IgD-negative memory B cell (primary cell): Measurements from ENCODE around the gene F13A1. TPM values are rescaled to one million over a fixed set of nuclear protein-coding genes. Genes with fewer than 3 reads are reported as not detected.

Source experiments
- H3K27ac Mint-ChIP-seq, 3 donors: one replicate each; pipeline ENCODE4 v1.8.0; 2020 to 2022; ENCODE audit warnings: mild to moderate bottlenecking in 3 of 3, mixed read lengths in 3 of 3, moderate library complexity in 1 of 3
- H3K27me3 Mint-ChIP-seq: one replicate; pipeline ENCODE4 v1.8.0; 2021; ENCODE audit warnings: mixed read lengths
- H3K36me3 Mint-ChIP-seq: one replicate; pipeline ENCODE4 v1.8.0; 2020; ENCODE audit warnings: mild to moderate bottlenecking, mixed read lengths
- H3K4me1 Mint-ChIP-seq, 3 donors: one replicate each; pipeline ENCODE4 v1.8.0; 2020 to 2022; ENCODE audit warnings: mixed read lengths in 3 of 3, mild to moderate bottlenecking in 1 of 3
- H3K4me3 Mint-ChIP-seq, 4 donors: one replicate each; pipeline ENCODE4 v1.8.0; 2020 to 2022; ENCODE audit warnings: mild to moderate bottlenecking in 4 of 4, mixed read lengths in 4 of 4, moderate library complexity in 3 of 4
- H3K9me3 Mint-ChIP-seq, 3 donors: one replicate each; pipeline ENCODE4 v1.8.0; 2020 to 2021; ENCODE audit warnings: mixed read lengths in 3 of 3, mild to moderate bottlenecking in 1 of 3
- polyA plus RNA-seq: library from polyadenylated mRNA; unstranded; fragments of 300-500 nt; fragmentation: Illumina TruSeq; gene quantifications from one replicate; pipeline ENCODE4 v1.2.3, GENCODE V29; 2021

Gene F13A1
- 3.7 TPM for polyA plus RNA-seq

GRCh38 chr6:6319952-6320811, at the start of gene F13A1:
TSS of gene F13A1 (minus strand) at chr6:6320662. CDS start at chr6:6318664, 1,998 bp downstream.
- Mint-ChIP-seq H3K4me1 (peaks cover 4 to 7% (median 5%) of the 10 kb centered on the region in 3 donors), H3K27me3 (peaks cover 50% of the 10 kb centered on the region), H3K36me3 (no peaks in the 10 kb centered on the region), H3K4me3 (peak within 1 kb of the TSS in 2 of 4 donors; percentile 42 to 67), H3K9me3 (peaks cover 0 to 2% (median 0%) of the 10 kb centered on the region in 3 donors), H3K27ac (peak within 1 kb of the TSS in 1 of 3 donors; percentile 54)

DNA sequence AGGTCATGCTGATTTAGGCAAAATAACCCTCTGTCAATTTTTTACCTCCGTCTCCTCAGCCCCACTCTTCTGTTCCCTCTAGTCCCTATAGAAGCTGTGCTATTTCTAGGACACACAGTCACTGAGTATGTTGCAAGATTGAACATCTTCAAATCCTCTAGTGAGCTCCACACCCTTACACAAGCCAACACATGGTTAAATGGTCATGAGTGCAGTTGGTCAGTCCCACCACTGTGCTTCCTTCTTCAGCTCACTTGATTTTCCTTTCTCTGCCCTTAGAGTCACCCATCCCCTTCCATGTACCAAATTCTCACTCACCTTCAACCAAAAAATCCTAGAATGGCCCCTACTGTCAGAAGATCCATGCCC, 48.2 kb upstream of the F13A1 start:
- peaks cover 0 to 18% (median 2%) of the 10 kb centered on the region in 3 donors for H3K9me3 Mint-ChIP-seq
- H3K27me3 Mint-ChIP-seq, result no peaks in the 10 kb centered on the region
- H3K4me3 Mint-ChIP-seq, result no peak overlapping the region
- H3K4me1 Mint-ChIP-seq, result peaks cover 0 to 2% (median 0%) of the 10 kb centered on the region in 3 donors
- H3K36me3 Mint-ChIP-seq, result peaks cover 16% of the 10 kb centered on the region
- no peak overlapping the region for H3K27ac Mint-ChIP-seq

DNA sequence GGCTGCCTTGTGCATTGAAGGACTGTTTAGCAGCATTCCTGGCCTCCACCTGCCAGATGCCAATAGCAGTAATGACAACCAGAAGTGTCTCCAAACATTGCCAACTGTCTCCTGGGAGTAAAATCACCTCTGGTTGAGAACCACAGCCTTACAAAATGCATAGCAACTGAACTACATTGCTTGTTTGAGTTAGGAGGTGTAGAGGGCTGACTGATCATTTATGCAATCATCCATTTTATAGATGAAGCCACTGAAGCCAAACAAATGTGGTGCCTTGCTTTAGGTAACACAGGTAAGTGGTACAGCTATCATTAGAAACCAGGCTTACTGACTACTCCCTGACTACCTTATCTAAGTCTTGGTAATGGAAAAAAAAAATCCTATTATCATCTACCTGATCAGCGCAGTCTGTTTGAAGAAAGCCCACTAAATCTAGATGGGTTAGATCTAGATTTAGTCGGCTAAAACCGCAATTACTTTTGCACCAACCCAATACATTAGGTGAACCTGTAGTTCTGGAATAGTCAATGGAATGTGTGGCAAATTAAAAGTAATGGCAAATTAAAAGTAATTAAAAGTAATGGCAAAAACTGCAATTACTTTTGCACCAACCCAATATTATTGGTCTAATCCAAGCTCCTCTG, 47.7 kb upstream of the F13A1 start:
- H3K4me1 Mint-ChIP-seq, result peaks cover 0 to 2% (median 0%) of the 10 kb centered on the region in 3 donors
- H3K4me3 Mint-ChIP-seq, result no peak overlapping the region
- peaks cover 0 to 15% (median 0%) of the 10 kb centered on the region in 3 donors for H3K9me3 Mint-ChIP-seq
- H3K27ac Mint-ChIP-seq, result no peak overlapping the region
- H3K36me3 Mint-ChIP-seq, result peaks cover 16% of the 10 kb centered on the region
- H3K27me3 Mint-ChIP-seq, result no peaks in the 10 kb centered on the region

DNA sequence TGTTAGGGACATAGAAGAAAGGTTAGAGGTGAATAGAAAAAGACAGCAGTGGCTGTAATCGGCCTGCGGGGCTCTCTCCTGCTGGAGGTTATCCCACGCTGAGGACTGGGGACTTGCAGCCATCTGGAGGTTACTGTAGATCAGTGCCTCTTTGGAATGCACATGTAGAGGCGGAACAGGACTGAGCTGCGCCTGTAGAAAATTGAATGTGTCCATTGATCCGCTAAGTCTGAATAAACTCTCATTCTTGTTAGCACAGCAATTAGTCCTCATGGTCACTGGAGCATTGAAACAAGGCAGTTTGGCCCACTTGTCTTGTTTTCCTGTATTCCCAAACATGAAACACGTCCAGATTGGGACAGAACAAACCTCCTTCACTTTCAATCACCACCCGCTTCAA, 46.3 kb upstream of the F13A1 start:
- peaks cover 16% of the 10 kb centered on the region for H3K36me3 Mint-ChIP-seq
- H3K9me3 Mint-ChIP-seq, result peaks cover 0 to 5% (median 0%) of the 10 kb centered on the region in 3 donors
- no peak overlapping the region for H3K4me3 Mint-ChIP-seq
- H3K4me1 Mint-ChIP-seq, result peaks cover 0 to 2% (median 0%) of the 10 kb centered on the region in 3 donors
- no peak overlapping the region for H3K27ac Mint-ChIP-seq
- no peaks in the 10 kb centered on the region for H3K27me3 Mint-ChIP-seq

GRCh38 chr6:6365242-6365641, 44.8 kb upstream of the F13A1 start:
- H3K27me3 Mint-ChIP-seq, result no peaks in the 10 kb centered on the region
- H3K4me3 Mint-ChIP-seq, result no peak overlapping the region
- H3K36me3 Mint-ChIP-seq, result peaks cover 12% of the 10 kb centered on the region
- H3K4me1 Mint-ChIP-seq, result peaks cover 0 to 2% (median 0%) of the 10 kb centered on the region in 3 donors
- H3K27ac Mint-ChIP-seq, result no peak overlapping the region
- no peaks in the 10 kb centered on the region for H3K9me3 Mint-ChIP-seq

GRCh38 chr6:6362056-6362840, 41.8 kb upstream of the F13A1 start:
- H3K36me3 Mint-ChIP-seq, result peaks cover 5% of the 10 kb centered on the region
- no peaks in the 10 kb centered on the region for H3K27me3 Mint-ChIP-seq
- H3K9me3 Mint-ChIP-seq, result no peaks in the 10 kb centered on the region
- H3K4me1 Mint-ChIP-seq, result no peaks in the 10 kb centered on the region
- H3K4me3 Mint-ChIP-seq, result no peak overlapping the region
- no peak overlapping the region for H3K27ac Mint-ChIP-seq

- H3K4me3 Mint-ChIP-seq, result no peak overlapping the region
- H3K27me3 Mint-ChIP-seq, result peaks cover 8% of the 10 kb centered on the region
- no peak overlapping the region for H3K27ac Mint-ChIP-seq
- H3K9me3 Mint-ChIP-seq, result no peaks in the 10 kb centered on the region
- H3K36me3 Mint-ChIP-seq, result no peaks in the 10 kb centered on the region
- peaks cover 0 to 2% (median 0%) of the 10 kb centered on the region in 3 donors for H3K4me1 Mint-ChIP-seq
Measured at GRCh38 chr6:6357530-6357929, 37.1 kb upstream of the F13A1 start.

DNA sequence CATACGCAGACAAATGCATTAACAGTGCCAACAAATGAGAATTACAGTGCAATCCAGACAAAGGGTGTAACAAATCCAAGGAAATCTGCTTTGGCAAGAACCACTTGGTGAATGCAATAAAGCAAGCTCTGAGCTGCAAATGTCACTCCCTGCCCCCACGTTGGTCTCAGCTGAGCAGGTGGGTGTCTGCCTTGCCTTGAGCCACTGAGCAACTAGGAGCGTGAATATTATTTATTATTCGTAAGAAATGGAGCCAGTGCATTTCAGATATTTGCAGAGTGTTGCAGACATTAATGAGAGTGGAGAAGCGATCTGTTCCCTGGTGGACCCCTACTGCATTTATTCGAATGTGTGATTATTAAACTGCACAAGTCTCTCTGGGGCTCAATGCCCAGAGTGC, 36.6 kb upstream of the F13A1 start:
- Mint-ChIP-seq H3K27me3 (peaks cover 11% of the 10 kb centered on the region), H3K9me3 (no peaks in the 10 kb centered on the region), H3K27ac (no peak overlapping the region), H3K36me3 (no peaks in the 10 kb centered on the region), H3K4me3 (no peak overlapping the region), H3K4me1 (peaks cover 0 to 2% (median 0%) of the 10 kb centered on the region in 3 donors)

DNA sequence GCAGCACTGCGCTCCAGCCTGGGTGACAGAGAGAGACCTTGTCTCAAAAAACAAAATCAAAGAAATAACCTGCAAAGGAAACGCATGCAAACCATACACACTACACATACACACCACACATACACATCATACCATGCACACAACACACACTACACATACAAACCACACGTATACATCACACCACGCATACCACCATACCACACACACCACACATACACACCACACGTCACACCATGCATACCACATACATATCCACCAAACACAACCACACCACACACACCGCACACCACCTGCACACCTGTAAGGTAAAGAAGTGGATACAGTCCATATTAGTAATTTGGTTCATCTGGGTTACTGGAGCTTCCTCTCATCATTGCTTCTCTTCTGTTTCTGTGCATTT, 32.3 kb upstream of the F13A1 start:
- Mint-ChIP-seq H3K4me3 (no peak overlapping the region), H3K27ac (no peak overlapping the region), H3K36me3 (no peaks in the 10 kb centered on the region)

GRCh38 chr6:6351511-6352025, 31.1 kb upstream of the F13A1 start:
- Mint-ChIP-seq H3K4me1 (peaks cover 0 to 2% (median 0%) of the 10 kb centered on the region in 3 donors), H3K36me3 (no peaks in the 10 kb centered on the region), H3K9me3 (no peaks in the 10 kb centered on the region), H3K4me3 (no peak overlapping the region), H3K27me3 (peaks cover 21% of the 10 kb centered on the region), H3K27ac (no peak overlapping the region)

More for the DNA sequence above, 32.3 kb upstream of the F13A1 start:
- H3K27me3 Mint-ChIP-seq, result peaks cover 21% of the 10 kb centered on the region
- H3K4me1 Mint-ChIP-seq, result peaks cover 0 to 2% (median 0%) of the 10 kb centered on the region in 3 donors
- no peaks in the 10 kb centered on the region for H3K9me3 Mint-ChIP-seq

DNA sequence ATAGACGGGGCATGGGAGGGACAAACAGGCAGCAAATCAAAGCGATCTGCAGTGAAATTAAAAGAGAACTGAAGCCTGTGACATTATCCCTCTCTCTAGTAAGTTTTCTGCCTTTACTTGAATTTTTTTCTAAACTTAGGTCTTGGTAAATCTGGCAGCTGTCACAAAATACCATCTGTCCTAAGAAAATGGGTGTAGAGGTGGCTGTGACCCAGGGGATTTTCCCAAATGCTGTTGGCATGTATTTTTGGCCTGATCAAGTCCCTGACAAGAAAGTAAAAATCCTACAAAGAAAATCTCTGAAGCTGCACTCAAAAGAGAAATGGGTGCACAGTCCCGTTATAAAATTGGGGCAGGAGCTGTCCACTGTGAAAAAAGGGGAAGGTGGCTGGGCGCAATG, 30.2 kb upstream of the F13A1 start:
- H3K27me3 Mint-ChIP-seq, result peaks cover 20% of the 10 kb centered on the region

GRCh38 chr6:6348256-6348655, 27.8 kb upstream of the F13A1 start:
- Mint-ChIP-seq H3K27ac (no peak overlapping the region), H3K4me1 (peaks cover 0 to 2% (median 0%) of the 10 kb centered on the region in 3 donors), H3K27me3 (peaks cover 17% of the 10 kb centered on the region)

More for the DNA sequence above, 30.2 kb upstream of the F13A1 start:
- H3K4me3 Mint-ChIP-seq, result no peak overlapping the region
- no peaks in the 10 kb centered on the region for H3K36me3 Mint-ChIP-seq
- no peaks in the 10 kb centered on the region for H3K9me3 Mint-ChIP-seq
- peaks cover 0 to 2% (median 0%) of the 10 kb centered on the region in 3 donors for H3K4me1 Mint-ChIP-seq
- no peak overlapping the region for H3K27ac Mint-ChIP-seq

GRCh38 chr6:6346427-6347023, 26.1 kb upstream of the F13A1 start:
- H3K36me3 Mint-ChIP-seq, result no peaks in the 10 kb centered on the region
- H3K4me1 Mint-ChIP-seq, result peaks cover 0 to 3% (median 0%) of the 10 kb centered on the region in 3 donors
- H3K9me3 Mint-ChIP-seq, result peaks cover 0 to 3% (median 0%) of the 10 kb centered on the region in 3 donors
- H3K27ac Mint-ChIP-seq, result no peak overlapping the region
- H3K4me3 Mint-ChIP-seq, result no peak overlapping the region
- H3K27me3 Mint-ChIP-seq, result peaks cover 14% of the 10 kb centered on the region

More at GRCh38 chr6:6348256-6348655, 27.8 kb upstream of the F13A1 start:
- H3K9me3 Mint-ChIP-seq, result peaks cover 0 to 2% (median 0%) of the 10 kb centered on the region in 3 donors
- H3K4me3 Mint-ChIP-seq, result no peak overlapping the region
- H3K36me3 Mint-ChIP-seq, result no peaks in the 10 kb centered on the region

GRCh38 chr6:6333501-6333900, 13.0 kb upstream of the F13A1 start:
- Mint-ChIP-seq H3K9me3 (peaks cover 0 to 3% (median 3%) of the 10 kb centered on the region in 3 donors), H3K27ac (peak overlapping the region in 1 of 3 donors; percentile 36), H3K4me3 (no peak overlapping the region), H3K27me3 (peaks cover 4% of the 10 kb centered on the region), H3K36me3 (peaks cover 4% of the 10 kb centered on the region), H3K4me1 (peaks cover 28 to 34% (median 29%) of the 10 kb centered on the region in 3 donors)
